GF-D8 (cell line): Measurements from ENCODE around the gene ABTB2.

Experiments
- DNase-seq: peaks from one replicate; lab custom pipeline; 2025; lab: John Stamatoyannopoulos, UW

Gene ABTB2

DNA sequence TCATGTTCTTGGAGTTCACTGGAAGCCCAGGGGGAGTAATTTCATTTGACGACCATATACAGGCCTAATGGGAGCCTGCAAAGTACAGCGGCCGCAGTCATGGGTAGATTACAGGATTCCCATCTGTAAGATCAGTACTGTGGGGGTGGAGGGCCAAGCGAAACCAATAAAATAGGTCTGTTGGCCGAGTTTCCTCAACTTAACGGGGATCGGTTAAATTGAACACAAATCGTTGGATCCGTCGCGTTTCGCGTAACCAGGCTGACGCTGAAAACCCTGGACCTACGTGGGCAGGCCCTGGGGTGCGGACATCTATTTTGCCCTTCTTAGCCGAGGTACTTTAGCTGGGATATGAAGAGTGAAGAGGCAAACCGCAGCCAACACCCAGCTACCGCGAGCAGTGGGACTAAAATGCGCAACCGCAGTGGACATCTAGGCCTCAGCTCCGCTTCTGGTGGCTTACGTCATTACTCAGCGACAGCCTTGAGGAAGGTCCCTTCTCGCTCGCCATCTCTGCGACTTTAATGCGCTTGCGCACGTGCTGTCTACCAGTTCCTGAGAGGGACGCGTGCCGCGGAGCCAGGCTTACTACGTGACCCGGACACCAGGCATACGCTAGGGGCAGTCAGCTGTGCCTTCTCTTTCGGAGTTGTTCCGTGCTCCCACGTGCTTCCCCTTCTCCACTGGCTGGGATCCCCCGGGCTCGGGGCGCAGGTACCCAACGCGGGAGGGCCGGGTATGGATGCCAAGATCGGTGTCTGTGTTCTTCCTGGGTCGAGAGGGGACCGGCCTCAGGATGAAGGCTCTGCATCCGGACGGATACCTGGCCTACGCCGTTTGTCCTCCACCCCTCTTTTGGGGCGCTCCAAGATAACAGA, 252.5 kb downstream of the ABTB2 start, which contains the start of gene NAT10:
TSS of gene NAT10 (plus strand) at position 551 of the 878 bp plus-strand sequence. CDS start 2,597 bp downstream, outside the sequence.
- peak; percentile 89 for DNase-seq

DNA sequence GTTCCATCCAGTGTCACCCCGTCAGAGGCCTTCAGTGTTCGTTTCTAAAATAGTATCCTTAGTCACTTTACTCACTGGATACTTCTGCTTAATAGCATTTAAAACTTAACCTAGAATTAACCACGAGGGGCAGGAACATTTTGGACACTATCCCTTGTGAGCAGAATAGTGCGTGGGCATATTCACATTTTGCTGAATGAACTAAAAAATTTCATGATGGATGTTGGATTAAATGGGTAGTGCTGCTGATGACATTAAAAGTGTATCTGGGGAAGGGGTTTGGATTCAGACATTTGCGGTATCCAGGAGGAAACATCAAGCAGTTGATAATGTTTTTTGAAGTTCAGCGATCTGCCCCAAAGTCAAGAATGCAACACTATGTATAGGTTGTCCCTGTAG, 253.1 kb downstream of the ABTB2 start:
- no peak for DNase-seq
